Coronary artery (tissue), 2 donors: ENCODE measurements around the gene C16orf87.

Source experiments
- DNase-seq: peaks from one replicate; pipeline ENCODE4 v3.0.0-alpha.2; 2017; ENCODE audit warnings: low spot score
- H3K27ac ChIP-seq, 2 donors: fragments of 200-600 bp; sonication (generic); one replicate each; pipeline ENCODE4 v1.5.1; 2016 to 2019
- H3K4me3 ChIP-seq: fragments of 200-600 bp; sonication (generic); 2 replicates; pipeline ENCODE4 v1.5.1; 2016; ENCODE audit warnings: mild to moderate bottlenecking, moderate library complexity
- CTCF ChIP-seq: fragments of 200-600 bp; sonication (generic); IDR thresholded peaks from one replicate; pipeline ENCODE4 v1.5.1; 2019; ENCODE audit warnings: antibody characterized with exemption

Gene C16orf87

GRCh38 chr16:46777804-46778203 is 53.2 kb downstream of the C16orf87 start:
- Histone ChIP-seq H3K4me3 (no peak overlapping the region), H3K27ac (no peak overlapping the region)
- DNase-seq, result no peak
- no peak for TF ChIP-seq CTCF

GRCh38 chr16:46775214-46775613 is 55.8 kb downstream of the C16orf87 start:
- TF ChIP-seq CTCF, result no peak
- no peak overlapping the region for H3K27ac ChIP-seq
- no peak for DNase-seq
- no peak overlapping the region for H3K4me3 ChIP-seq

GRCh38 chr16:46774743-46775177 is 56.2 kb downstream of the C16orf87 start:
- Histone ChIP-seq H3K4me3 (no peak overlapping the region), H3K27ac (no peak overlapping the region)
- no peak for TF ChIP-seq CTCF
- no peak for DNase-seq

GRCh38 chr16:46772463-46772862 is 58.5 kb downstream of the C16orf87 start:
- no peak for DNase-seq
- TF ChIP-seq CTCF, result no peak
- H3K4me3 ChIP-seq, result no peak overlapping the region
- H3K27ac ChIP-seq, result no peak overlapping the region

GRCh38 chr16:46768809-46769208 is 62.2 kb downstream of the C16orf87 start:
- Histone ChIP-seq H3K27ac (no peak overlapping the region), H3K4me3 (no peak overlapping the region)
- no peak for TF ChIP-seq CTCF
- no peak for DNase-seq

- no peak for DNase-seq
- no peak overlapping the region for H3K27ac ChIP-seq
These were observed 65.9 kb downstream of the C16orf87 start for GRCh38 chr16:46765050-46765449.

More at GRCh38 chr16:46765050-46765449, 65.9 kb downstream of the C16orf87 start:
- no peak overlapping the region for H3K4me3 ChIP-seq
- TF ChIP-seq CTCF, result no peak
